KOPT-K1 (cell line): ENCODE results near the gene MMP21.

ENCODE experiments used
- H3K27ac ChIP-seq: fragments of 200-600 bp; sonication (generic); 2 replicates; pipeline ENCODE4 v1.5.1; 2016; ENCODE audit warnings: antibody characterized with exemption, mild to moderate bottlenecking, low read depth, low read length; ENCODE audit not compliant: poor library complexity, severe bottlenecking
- H3K36me3 ChIP-seq: fragments of 200-600 bp; sonication (generic); 2 replicates; pipeline ENCODE4 v1.5.1; 2017; ENCODE audit warnings: antibody characterized with exemption, mild to moderate bottlenecking, low read length, moderate library complexity; ENCODE audit not compliant: insufficient read depth
- H3K9me3 ChIP-seq: fragments of 200-600 bp; sonication (generic); 2 replicates; pipeline ENCODE4 v1.5.1; 2017; ENCODE audit warnings: antibody characterized with exemption, low read length, mild to moderate bottlenecking; ENCODE audit not compliant: insufficient read depth, poor library complexity, severe bottlenecking

Gene MMP21

GRCh38 chr10:125719173-125720001 lies 56.2 kb downstream of the MMP21 start, which contains the start of gene EDRF1:
Gene EDRF1 (plus strand): TSS chr10:125719709. CDS start chr10:125719808, 99 bp downstream.
- H3K36me3 ChIP-seq: peaks cover 35% of the 10 kb centered on the region
- peak within 1 kb of the TSS; percentile 85 for H3K27ac ChIP-seq
- no peaks in the 10 kb centered on the region for H3K9me3 ChIP-seq
